Esophagus muscularis mucosa (tissue), 4 donors: ENCODE measurements around the gene TMEM248. TPM values are rescaled to one million over a fixed set of nuclear protein-coding genes. Genes with fewer than 3 reads are reported as not detected.
"Not testable (repeated sequence)": the region's sequence is repeated elsewhere in the genome, so short reads cannot be mapped to it uniquely, and the experiment has no call there.

ENCODE experiments used
- DNase-seq: peaks from one replicate; pipeline ENCODE4 v3.0.0-alpha.2; 2017; ENCODE audit errors: extremely low spot score
- H3K27ac ChIP-seq, 4 donors: fragments of 200-600 bp; sonication (generic); replicated peaks in 1 of 4; 1 replicate in 3 of 4; 2 replicates in 1 of 4; pipeline ENCODE4 v1.5.1; 2016 to 2019; ENCODE audit warnings: mild to moderate bottlenecking in 1 of 4
- H3K27me3 ChIP-seq, 4 donors: fragments of 200-600 bp; sonication (generic); one replicate each; pipeline versions ENCODE4 v1.5.1 to v1.6.0; 2016 to 2019
- H3K36me3 ChIP-seq, 4 donors: fragments of 200-600 bp; sonication (generic); one replicate each; pipeline ENCODE4 v1.5.1; 2016 to 2019
- H3K4me1 ChIP-seq, 4 donors: fragments of 200-600 bp; sonication (generic); one replicate each; pipeline ENCODE4 v1.5.1; 2016 to 2019
- H3K4me3 ChIP-seq, 4 donors: fragments of 200-600 bp; sonication (generic); 1 replicate in 2 of 4; 2 replicates in 2 of 4; pipeline ENCODE4 v1.5.1; 2016 to 2019; ENCODE audit warnings: mild to moderate bottlenecking in 4 of 4, moderate library complexity in 1 of 4
- H3K9me3 ChIP-seq, 4 donors: fragments of 200-600 bp; sonication (generic); 1 replicate in 3 of 4; 2 replicates in 1 of 4; pipeline ENCODE4 v1.5.1; 2016 to 2019
- EP300 ChIP-seq: sonication (generic); formaldehyde crosslinking; IDR thresholded peaks from one replicate; pipeline ENCODE4 v1.6.1; 2017; ENCODE audit warnings: antibody characterized with exemption
- POLR2A ChIP-seq: fragments of 450-650 bp; IDR thresholded peaks from one replicate; pipeline ENCODE4 v1.6.1; 2017; ENCODE audit warnings: antibody characterized with exemption, moderate library complexity, mild to moderate bottlenecking, low read depth
- POLR2AphosphoS5 ChIP-seq, 2 donors: sonication (generic); formaldehyde crosslinking; IDR thresholded peaks; one replicate each; pipeline ENCODE4 v1.6.1; 2017; ENCODE audit warnings: antibody characterized with exemption in 2 of 2
- WGBS: methylation state at CpG from one replicate; pipeline ENCODE4 v1.1.5; 2018; 5-methylcytosine and 5-hydroxymethylcytosine counted together
- intact Hi-C: fragments of 100-400 bp; cut with DNase I; formaldehyde crosslinking; loops from one replicate; pipeline ENCODE4 v1.15.1; 2023
- total RNA-seq, 4 donors: library from RNA; depleted of rRNA; stranded (reverse); fragments of >200 nt; gene quantifications; one replicate each; pipeline versions ENCODE4 v1.1.0 to v1.2.1, GENCODE V29; 2016
- TF ChIP-seq, protein P1 (sequence below), 3 experiments: fragments of 200-600 bp in 2 of 3; fragments of 450-650 bp in 1 of 3; sonication (generic) in 2 of 3; IDR thresholded peaks; one replicate each; pipeline ENCODE4 v1.5.1; 2017 to 2019; ENCODE audit warnings: antibody characterized with exemption in 3 of 3, mild to moderate bottlenecking in 2 of 3, moderate library complexity in 1 of 3

The TMEM248 gene
- total RNA-seq, 4 donors from 2014 or later: 87.6 to 113 (median 99.7) TPM

DNA sequence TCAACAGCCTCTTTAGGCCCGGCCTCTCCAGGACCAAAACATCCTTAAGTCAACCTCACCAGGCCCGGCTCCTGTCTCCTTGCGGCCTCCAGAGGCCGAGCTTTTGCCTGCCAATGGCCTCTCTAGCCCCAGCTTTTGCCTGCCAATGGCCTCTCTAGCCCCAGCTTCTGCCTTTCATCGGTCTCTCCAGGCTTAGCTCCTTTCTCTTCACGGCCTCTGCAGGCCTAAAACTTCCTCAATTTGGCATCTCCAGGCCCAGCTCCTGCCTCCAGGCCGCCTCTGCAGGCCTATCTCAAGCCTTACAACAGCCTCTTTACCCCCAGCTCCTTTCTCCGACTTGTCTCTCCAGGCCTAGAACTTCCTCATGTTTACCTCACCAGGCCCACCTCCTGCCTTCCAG, 15.7 kb upstream of the TMEM248 start:
- no peak overlapping the region for H3K27ac ChIP-seq
- no peaks in the 10 kb centered on the region for H3K4me1 ChIP-seq
- no peaks in the 10 kb centered on the region for H3K27me3 ChIP-seq
- H3K9me3 ChIP-seq: no peaks in the 10 kb centered on the region
- 91% methylated on average over 8 of the region's 8 CpGs for whole genome bisulfite sequencing
- no peak overlapping the region for H3K4me3 ChIP-seq
- TF ChIP-seq, protein P1, sequence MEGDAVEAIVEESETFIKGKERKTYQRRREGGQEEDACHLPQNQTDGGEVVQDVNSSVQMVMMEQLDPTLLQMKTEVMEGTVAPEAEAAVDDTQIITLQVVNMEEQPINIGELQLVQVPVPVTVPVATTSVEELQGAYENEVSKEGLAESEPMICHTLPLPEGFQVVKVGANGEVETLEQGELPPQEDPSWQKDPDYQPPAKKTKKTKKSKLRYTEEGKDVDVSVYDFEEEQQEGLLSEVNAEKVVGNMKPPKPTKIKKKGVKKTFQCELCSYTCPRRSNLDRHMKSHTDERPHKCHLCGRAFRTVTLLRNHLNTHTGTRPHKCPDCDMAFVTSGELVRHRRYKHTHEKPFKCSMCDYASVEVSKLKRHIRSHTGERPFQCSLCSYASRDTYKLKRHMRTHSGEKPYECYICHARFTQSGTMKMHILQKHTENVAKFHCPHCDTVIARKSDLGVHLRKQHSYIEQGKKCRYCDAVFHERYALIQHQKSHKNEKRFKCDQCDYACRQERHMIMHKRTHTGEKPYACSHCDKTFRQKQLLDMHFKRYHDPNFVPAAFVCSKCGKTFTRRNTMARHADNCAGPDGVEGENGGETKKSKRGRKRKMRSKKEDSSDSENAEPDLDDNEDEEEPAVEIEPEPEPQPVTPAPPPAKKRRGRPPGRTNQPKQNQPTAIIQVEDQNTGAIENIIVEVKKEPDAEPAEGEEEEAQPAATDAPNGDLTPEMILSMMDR (IDR thresholded peaks at IDR 0.05): no peak
- TF ChIP-seq POLR2AphosphoS5 (IDR thresholded peaks at IDR 0.05) (no peak), POLR2A (no peak), EP300 (no peak)
- intact Hi-C loops: no loop called here
- peaks cover 0 to 40% (median 17%) of the 10 kb centered on the region in 4 donors for H3K36me3 ChIP-seq
- no peak for DNase-seq

DNA sequence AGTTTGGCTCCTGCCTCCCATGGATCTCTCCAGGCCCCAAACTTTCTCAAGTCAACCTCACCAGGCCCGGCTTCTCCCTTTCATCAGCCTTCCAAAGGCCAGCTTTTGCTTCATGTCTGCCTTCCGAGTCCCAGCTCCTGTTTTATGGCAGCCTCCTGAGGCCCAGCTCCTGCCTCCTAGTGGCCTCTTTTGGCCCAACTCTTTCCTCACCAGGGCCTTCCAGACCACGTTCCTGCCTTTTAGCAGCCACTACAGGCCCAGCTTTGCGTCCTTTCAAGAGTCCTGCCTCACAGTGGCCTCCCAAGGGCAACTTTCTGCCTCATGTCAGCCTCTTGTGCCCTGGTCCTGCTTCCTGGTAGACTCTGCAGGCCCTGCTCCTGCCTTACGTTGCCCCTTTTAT, 15.3 kb upstream of the TMEM248 start:
- Histone ChIP-seq H3K27ac (no peak overlapping the region), H3K4me1 (no peaks in the 10 kb centered on the region), H3K36me3 (peaks cover 0 to 37% (median 16%) of the 10 kb centered on the region in 4 donors), H3K27me3 (no peaks in the 10 kb centered on the region), H3K9me3 (no peaks in the 10 kb centered on the region), H3K4me3 (no peak overlapping the region)
- intact Hi-C loops: no loop called here
- 91% methylated on average over 5 of the region's 5 CpGs for WGBS
- no peak for DNase-seq
- no peak for TF ChIP-seq POLR2AphosphoS5 (IDR thresholded peaks at IDR 0.05)
- no peak for TF ChIP-seq POLR2A

DNA sequence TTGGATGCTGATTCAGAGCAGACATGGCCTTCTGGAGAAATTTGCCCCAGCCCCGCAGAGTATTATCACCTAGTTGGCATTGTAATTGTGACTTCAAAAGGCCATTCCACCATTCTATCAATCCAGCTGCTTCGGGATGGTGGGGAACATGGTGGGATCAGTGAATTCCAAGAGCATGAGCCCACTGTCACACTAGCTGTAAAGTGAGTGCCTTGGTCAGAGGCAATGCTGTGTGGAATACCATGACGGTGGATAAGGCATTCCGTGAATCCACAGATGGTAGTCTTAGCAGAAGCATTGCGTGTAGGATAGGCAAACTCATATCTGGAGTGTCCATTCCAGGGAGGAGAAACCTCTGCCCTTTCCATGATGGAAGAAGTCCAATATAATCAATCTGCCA, 13.3 kb upstream of the TMEM248 start:
- H3K27me3 ChIP-seq: no peaks in the 10 kb centered on the region
- no peaks in the 10 kb centered on the region for H3K9me3 ChIP-seq
- H3K4me3 ChIP-seq: no peak overlapping the region
- H3K4me1 ChIP-seq: no peaks in the 10 kb centered on the region
- intact Hi-C loops: no loop called here
- H3K27ac ChIP-seq: no peak overlapping the region
- DNase-seq: no peak
- 96% methylated on average over 5 of the region's 5 CpGs for WGBS
- TF ChIP-seq EP300: no peak
- no peak for TF ChIP-seq POLR2A
- TF ChIP-seq, protein P1 (IDR thresholded peaks at IDR 0.05): no peak
- TF ChIP-seq POLR2AphosphoS5 (IDR thresholded peaks at IDR 0.05): no peak
- peaks cover 0 to 16% (median 5%) of the 10 kb centered on the region in 4 donors for H3K36me3 ChIP-seq

DNA sequence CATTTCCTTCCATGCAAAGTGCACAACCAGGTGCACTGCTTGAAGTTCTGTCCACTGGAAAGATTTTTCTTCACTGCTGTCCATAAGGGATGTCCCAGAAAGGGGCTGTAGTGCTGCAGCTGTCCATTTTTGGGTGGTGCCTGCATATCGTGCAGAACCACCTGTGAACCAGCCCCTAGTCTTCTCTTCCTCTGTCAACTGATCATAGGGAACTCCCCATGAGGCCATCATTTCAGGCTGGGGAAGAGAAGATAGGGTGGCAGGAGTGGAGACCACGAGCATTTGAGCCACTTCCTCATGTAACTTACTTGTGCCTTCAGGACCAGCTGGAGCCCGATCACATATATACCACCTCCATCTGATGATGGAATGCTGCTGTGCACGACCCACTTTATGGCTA, 12.4 kb upstream of the TMEM248 start:
- H3K4me3 ChIP-seq, intact Hi-C loops, H3K27ac ChIP-seq, H3K9me3 ChIP-seq, H3K36me3 ChIP-seq, H3K4me1 ChIP-seq, H3K27me3 ChIP-seq, DNase-seq: not testable (repeated sequence)
- WGBS: 64% methylated on average over 4 of the region's 4 CpGs

DNA sequence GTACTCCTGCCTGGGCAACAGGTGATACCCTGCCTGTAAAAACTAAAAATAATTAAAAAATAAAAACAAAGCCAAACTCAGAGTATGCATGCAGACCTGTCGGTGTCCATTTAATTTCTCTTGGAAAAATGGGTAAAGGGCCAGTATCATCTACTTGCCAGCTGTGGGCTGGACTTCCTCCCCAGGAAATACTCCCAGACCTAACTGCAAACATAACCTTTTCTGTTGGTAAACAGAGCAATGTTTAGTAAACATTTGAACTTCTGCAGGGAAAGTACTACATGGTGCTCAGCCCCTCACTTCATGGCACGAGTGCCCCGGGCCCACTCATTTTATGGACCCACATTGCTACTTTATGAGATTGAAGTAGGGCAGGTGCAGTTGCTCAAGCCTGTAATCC, 10.2 kb upstream of the TMEM248 start:
- no peaks in the 10 kb centered on the region for H3K4me1 ChIP-seq
- intact Hi-C loops: no loop called here
- H3K27ac ChIP-seq: no peak overlapping the region
- no peak for DNase-seq
- no peaks in the 10 kb centered on the region for H3K36me3 ChIP-seq
- H3K4me3 ChIP-seq: no peak overlapping the region
- H3K9me3 ChIP-seq: no peaks in the 10 kb centered on the region
- H3K27me3 ChIP-seq: no peaks in the 10 kb centered on the region
- 68% methylated on average over 3 of the region's 3 CpGs for WGBS
- TF ChIP-seq POLR2A (no peak), POLR2AphosphoS5 (IDR thresholded peaks at IDR 0.05) (no peak), EP300 (no peak)
- TF ChIP-seq, protein P1 (IDR thresholded peaks at IDR 0.05): no peak

DNA sequence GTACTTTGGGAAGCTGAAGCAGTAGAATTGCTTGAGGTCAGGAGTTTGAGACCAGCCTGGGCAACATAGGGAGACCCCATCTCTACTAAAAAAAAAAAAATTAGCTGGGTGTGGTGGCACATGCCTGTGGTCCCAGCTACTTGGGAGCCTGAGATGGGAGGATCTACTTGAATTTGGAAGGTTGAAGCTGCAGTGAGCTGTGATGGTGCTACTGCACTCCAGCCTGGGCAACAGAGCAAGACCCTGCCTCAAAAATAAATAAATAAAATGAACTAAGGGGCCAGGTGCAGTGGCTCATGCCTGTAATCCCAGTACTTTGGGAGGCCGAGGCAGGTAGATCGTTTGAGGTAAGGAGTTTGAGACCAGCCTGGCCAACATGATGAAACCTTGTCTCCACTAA, 9.8 kb upstream of the TMEM248 start:
- intact Hi-C loops, H3K27ac ChIP-seq, H3K27me3 ChIP-seq, DNase-seq, H3K4me3 ChIP-seq, H3K9me3 ChIP-seq, H3K36me3 ChIP-seq, H3K4me1 ChIP-seq: not testable (repeated sequence)
- WGBS: 88% methylated on average over 2 of the region's 2 CpGs
